ENCODE results near the gene SYCP2. TPM values are rescaled to one million over a fixed set of nuclear protein-coding genes. Genes with fewer than 3 reads are reported as not detected.

The SYCP2 gene
- polyA plus RNA-seq, 1 donor (not counting 4 experiments of a cell fraction or from before 2014, with no cell fraction given) = 0.12 TPM

DNA sequence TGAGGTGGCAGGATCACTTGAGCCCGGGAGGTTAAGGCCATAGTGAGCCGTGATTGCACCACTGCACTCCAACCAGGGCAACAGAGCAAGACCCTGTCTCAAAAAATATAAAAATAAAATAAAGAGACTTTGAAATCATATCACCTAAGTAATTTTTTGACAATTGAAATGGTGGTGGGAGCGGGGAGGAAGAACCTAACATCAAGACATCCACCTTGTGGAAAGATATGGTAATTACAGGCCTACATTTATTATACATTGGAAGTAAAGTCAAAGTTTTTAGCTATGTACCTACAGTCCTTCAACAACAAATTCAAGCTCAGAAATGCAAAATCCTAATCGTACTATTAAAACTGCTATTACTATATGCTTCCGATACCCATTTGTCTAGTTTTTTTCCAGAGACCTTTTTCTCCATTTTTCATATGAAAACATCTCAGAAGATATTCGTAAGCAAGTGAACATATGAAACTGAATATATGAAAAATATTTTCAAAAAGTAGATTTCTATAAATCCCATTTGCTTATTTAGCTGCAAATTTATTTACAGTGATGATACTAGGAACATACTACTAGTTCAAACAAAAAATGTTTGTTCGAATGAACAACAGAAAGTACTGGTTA, 83.3 kb downstream of the SYCP2 start:
- no peak for DNase-seq (ENCODE audit: low read depth, low spot score)
- no peaks in the 10 kb centered on the region for H3K9me3 ChIP-seq (ENCODE audit: control insufficient read depth, low read depth, low read length)
- no peak overlapping the region for H3K27ac ChIP-seq (ENCODE audit: control insufficient read depth, insufficient read depth, low read length)

GRCh38 chr20:59848182-59848581, 85.3 kb downstream of the SYCP2 start:
- DNase-seq (ENCODE audit: low read depth, low spot score) = no peak
- no peaks in the 10 kb centered on the region for H3K36me3 ChIP-seq (ENCODE audit: control insufficient read depth in 2 of 2, extremely low read depth in 1 of 2, insufficient read depth in 2 of 2, low read length in 2 of 2)
- no peak overlapping the region for H3K4me3 ChIP-seq (ENCODE audit: control insufficient read depth in 2 of 3, extremely low read depth in 1 of 3, insufficient read depth in 2 of 3, low read depth in 1 of 3, low read length in 3 of 3)
- no peak overlapping the region for H2AFZ ChIP-seq (ENCODE audit: control insufficient read depth, low read length)
- H3K4me2 ChIP-seq (ENCODE audit: control insufficient read depth, extremely low read depth, insufficient read depth, low read depth, low read length) = no peak overlapping the region
- H3K79me2 ChIP-seq (ENCODE audit: control insufficient read depth, insufficient read depth, low read length) = no peaks in the 10 kb centered on the region
- H3K4me1 ChIP-seq (ENCODE audit: control insufficient read depth, extremely low read depth, insufficient read depth, low read length) = peaks cover 5% of the 10 kb centered on the region
- no peaks in the 10 kb centered on the region for H3K9me1 ChIP-seq (ENCODE audit: control insufficient read depth, extremely low read depth, insufficient read depth, low read length)
- H4K20me1 ChIP-seq (ENCODE audit: control insufficient read depth, extremely low read depth, insufficient read depth, low read length) = no peaks in the 10 kb centered on the region
- no peaks in the 10 kb centered on the region for H3K9me3 ChIP-seq (ENCODE audit: control insufficient read depth, low read depth, low read length)
- no peak overlapping the region for H3K9ac ChIP-seq (ENCODE audit: control insufficient read depth, extremely low read depth, insufficient read depth, low read length)
- H3K27ac ChIP-seq (ENCODE audit: control insufficient read depth, insufficient read depth, low read length) = no peak overlapping the region
- TF ChIP-seq EZH2 (IDR thresholded peaks at IDR 0.05; ENCODE audit: low read length) = no peak
- TF ChIP-seq CTCF (optimal IDR thresholded peaks at IDR 0.05 in 1 of 3, IDR thresholded peaks at IDR 0.05 in 1 of 3, conservative IDR thresholded peaks at IDR 0.05 in 1 of 3; ENCODE audit: extremely low read depth in 1 of 3, insufficient read depth in 2 of 3, low read length in 3 of 3) = no peak
- dilution Hi-C loops (cut with MboI; ENCODE audit: extremely low pct_ligation_motif_present, low sequenced_read_pairs) = no loop called here
- H3K27me3 ChIP-seq (ENCODE audit: control insufficient read depth, extremely low read depth, insufficient read depth, low read length) = no peaks in the 10 kb centered on the region
- no peak for FAIRE-seq

More for the DNA sequence above, 83.3 kb downstream of the SYCP2 start:
- Histone ChIP-seq H3K4me2 (ENCODE audit: control insufficient read depth, extremely low read depth, insufficient read depth, low read depth, low read length) (no peak overlapping the region), H3K9ac (ENCODE audit: control insufficient read depth, extremely low read depth, insufficient read depth, low read length) (no peak overlapping the region), H3K4me3 (ENCODE audit: control insufficient read depth in 2 of 3, extremely low read depth in 1 of 3, insufficient read depth in 2 of 3, low read depth in 1 of 3, low read length in 3 of 3) (no peak overlapping the region), H3K9me1 (ENCODE audit: control insufficient read depth, extremely low read depth, insufficient read depth, low read length) (no peaks in the 10 kb centered on the region), H4K20me1 (ENCODE audit: control insufficient read depth, extremely low read depth, insufficient read depth, low read length) (no peaks in the 10 kb centered on the region), H3K79me2 (ENCODE audit: control insufficient read depth, insufficient read depth, low read length) (no peaks in the 10 kb centered on the region), H3K36me3 (ENCODE audit: control insufficient read depth in 2 of 2, extremely low read depth in 1 of 2, insufficient read depth in 2 of 2, low read length in 2 of 2) (no peaks in the 10 kb centered on the region), H3K27me3 (ENCODE audit: control insufficient read depth, extremely low read depth, insufficient read depth, low read length) (no peaks in the 10 kb centered on the region), H2AFZ (ENCODE audit: control insufficient read depth, low read length) (no peak overlapping the region), H3K4me1 (ENCODE audit: control insufficient read depth, extremely low read depth, insufficient read depth, low read length) (peaks cover 5% of the 10 kb centered on the region)
- TF ChIP-seq CTCF (optimal IDR thresholded peaks at IDR 0.05 in 1 of 3, IDR thresholded peaks at IDR 0.05 in 1 of 3, conservative IDR thresholded peaks at IDR 0.05 in 1 of 3; ENCODE audit: extremely low read depth in 1 of 3, insufficient read depth in 2 of 3, low read length in 3 of 3) = peak in 2 of 3 experiments; percentile 49 to 64
- no peak for TF ChIP-seq EZH2 (IDR thresholded peaks at IDR 0.05; ENCODE audit: low read length)
- dilution Hi-C loops (cut with MboI; ENCODE audit: extremely low pct_ligation_motif_present, low sequenced_read_pairs) = no loop called here
- no peak for FAIRE-seq

Data from keratinocyte (primary cell).